Measurements from ENCODE around the gene TBC1D22A. TPM values are rescaled to one million over a fixed set of nuclear protein-coding genes. Genes with fewer than 3 reads are reported as not detected.

TBC1D22A gene
- total RNA-seq, 4 donors from 2014 or later = 18.8 to 25.2 (median 23.1) TPM

GRCh38 chr22:46861468-46862367 lies 99.3 kb downstream of the TBC1D22A start:
- Histone ChIP-seq H3K4me1 (peaks cover 7 to 10% of the 10 kb centered on the region in 2 donors), H3K27me3 (no peaks in the 10 kb centered on the region), H3K4me3 (no peak overlapping the region), H3K9me3 (no peaks in the 10 kb centered on the region), H3K27ac (no peak overlapping the region), H3K36me3 (no peaks in the 10 kb centered on the region)
- no peak for DNase-seq
- no peak for ATAC-seq
- intact Hi-C loops (cut with DNase I; ENCODE audit: low total_unique reads) = no loop called here
- no peak for TF ChIP-seq POLR2A (IDR thresholded peaks at IDR 0.05)
- TF ChIP-seq CTCF (IDR thresholded peaks at IDR 0.05 in 4 of 5, conservative IDR thresholded peaks at IDR 0.05 in 1 of 5) = no peak
- in situ Hi-C loops (cut with MboI; ENCODE audit: low sequenced_read_pairs in 4 of 4) = no loop called here

DNA sequence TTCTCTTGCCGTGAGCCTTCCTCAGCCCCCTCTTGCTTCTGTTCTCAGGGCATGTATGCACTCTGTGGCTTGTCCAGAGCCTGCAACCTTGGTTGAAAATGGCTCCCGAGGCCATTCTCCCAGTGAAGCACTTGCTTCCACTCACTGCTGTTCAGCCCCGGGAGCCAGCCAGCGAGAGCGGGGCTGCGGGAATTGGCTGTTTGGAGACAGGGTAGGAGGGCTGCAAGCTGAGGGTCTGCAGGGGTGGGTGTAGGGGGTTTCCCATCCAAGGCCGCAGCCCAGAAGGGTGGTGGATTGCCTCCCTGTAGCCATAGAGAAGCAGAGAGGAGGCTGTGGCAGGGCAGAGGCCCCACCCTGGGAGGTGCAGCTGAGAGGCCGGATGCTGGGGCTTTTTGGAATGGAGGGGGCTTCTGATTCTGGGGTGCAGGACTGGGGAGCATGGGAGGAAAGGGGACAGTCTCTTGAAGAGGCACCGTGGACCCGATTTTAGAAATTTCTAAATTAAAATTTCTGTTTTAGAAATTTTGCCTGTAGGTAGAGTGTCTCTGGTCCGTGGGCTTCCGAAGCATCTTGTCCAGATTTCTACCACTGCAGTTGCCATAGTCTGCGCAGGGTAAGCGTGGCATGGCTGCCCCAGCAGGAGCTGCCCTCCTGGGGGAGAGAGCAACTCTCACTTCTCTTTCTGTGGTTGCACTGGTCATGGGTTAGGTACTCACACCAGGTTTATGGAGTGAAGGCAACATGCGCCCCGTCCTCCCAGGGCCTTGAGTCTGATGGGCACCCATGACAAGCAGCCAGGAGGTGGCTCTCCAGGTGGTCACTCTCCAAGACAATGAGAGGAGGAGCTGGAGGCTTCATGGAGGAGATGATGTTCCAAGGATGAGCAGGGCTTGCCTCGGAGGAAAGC lies 100.2 kb downstream of the TBC1D22A start:
- Histone ChIP-seq H3K27me3 (no peaks in the 10 kb centered on the region), H3K27ac (no peak overlapping the region), H3K4me3 (no peak overlapping the region), H3K4me1 (peaks cover 7 to 9% of the 10 kb centered on the region in 2 donors), H3K36me3 (no peaks in the 10 kb centered on the region), H3K9me3 (no peaks in the 10 kb centered on the region)
- in situ Hi-C loops (cut with MboI; ENCODE audit: low sequenced_read_pairs in 4 of 4) (no loop called here), intact Hi-C loops (cut with DNase I; ENCODE audit: low total_unique reads) (no loop called here)
- no peak for DNase-seq
- no peak for ATAC-seq
- TF ChIP-seq POLR2A (IDR thresholded peaks at IDR 0.05) (no peak), CTCF (IDR thresholded peaks at IDR 0.05 in 4 of 5, conservative IDR thresholded peaks at IDR 0.05 in 1 of 5) (no peak)

DNA sequence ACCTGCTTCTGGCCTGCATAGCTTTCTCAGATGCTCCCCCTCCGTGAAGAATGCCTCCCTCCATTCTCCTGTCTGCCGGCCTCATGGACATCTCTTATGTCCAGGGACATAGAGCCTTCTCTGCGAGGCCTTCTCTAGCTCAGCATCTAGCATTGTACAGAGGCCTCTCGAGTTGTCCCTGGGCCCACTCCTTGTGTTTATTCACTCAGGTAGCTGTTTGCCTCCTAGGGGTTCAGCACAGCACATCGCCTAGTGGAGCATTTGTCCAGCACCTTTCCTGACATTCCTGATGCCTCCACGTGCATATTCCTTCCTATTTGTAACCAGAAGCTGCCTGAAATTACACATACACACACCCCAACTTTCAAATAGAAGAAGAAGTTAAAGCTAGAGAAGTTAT lies 101.3 kb downstream of the TBC1D22A start:
- H3K36me3 ChIP-seq = no peaks in the 10 kb centered on the region
- no peak for ATAC-seq
- H3K4me1 ChIP-seq = no peaks in the 10 kb centered on the region
- no peak overlapping the region for H3K27ac ChIP-seq
- no peaks in the 10 kb centered on the region for H3K9me3 ChIP-seq
- in situ Hi-C loops (cut with MboI; ENCODE audit: low sequenced_read_pairs in 4 of 4) (no loop called here), intact Hi-C loops (cut with DNase I; ENCODE audit: low total_unique reads) (no loop called here)
- H3K27me3 ChIP-seq = no peaks in the 10 kb centered on the region
- no peak for DNase-seq
- no peak for TF ChIP-seq POLR2A (IDR thresholded peaks at IDR 0.05)
- TF ChIP-seq CTCF (IDR thresholded peaks at IDR 0.05 in 4 of 5, conservative IDR thresholded peaks at IDR 0.05 in 1 of 5) = no peak
- H3K4me3 ChIP-seq = no peak overlapping the region

- DNase-seq (no peak), ATAC-seq (no peak)
- H3K27ac ChIP-seq = no peak overlapping the region
- no peaks in the 10 kb centered on the region for H3K36me3 ChIP-seq
- no peak overlapping the region for H3K4me3 ChIP-seq
- H3K4me1 ChIP-seq = no peaks in the 10 kb centered on the region
- no peaks in the 10 kb centered on the region for H3K27me3 ChIP-seq
- no peak for TF ChIP-seq POLR2A (IDR thresholded peaks at IDR 0.05)
- TF ChIP-seq CTCF (IDR thresholded peaks at IDR 0.05 in 4 of 5, conservative IDR thresholded peaks at IDR 0.05 in 1 of 5) = no peak
- no peaks in the 10 kb centered on the region for H3K9me3 ChIP-seq
- in situ Hi-C loops (cut with MboI; ENCODE audit: low sequenced_read_pairs in 4 of 4) (no loop called here), intact Hi-C loops (cut with DNase I; ENCODE audit: low total_unique reads) (no loop called here)
These were observed 102.0 kb downstream of the TBC1D22A start for GRCh38 chr22:46864314-46865051.

All from gastrocnemius medialis (tissue), 4 donors.